Measurements from ENCODE around the gene ZNF335.

ZNF335 gene

GRCh38 chr20:45918779-45919537 lies 53.0 kb downstream of the ZNF335 start:
- TF ChIP-seq, protein P1, sequence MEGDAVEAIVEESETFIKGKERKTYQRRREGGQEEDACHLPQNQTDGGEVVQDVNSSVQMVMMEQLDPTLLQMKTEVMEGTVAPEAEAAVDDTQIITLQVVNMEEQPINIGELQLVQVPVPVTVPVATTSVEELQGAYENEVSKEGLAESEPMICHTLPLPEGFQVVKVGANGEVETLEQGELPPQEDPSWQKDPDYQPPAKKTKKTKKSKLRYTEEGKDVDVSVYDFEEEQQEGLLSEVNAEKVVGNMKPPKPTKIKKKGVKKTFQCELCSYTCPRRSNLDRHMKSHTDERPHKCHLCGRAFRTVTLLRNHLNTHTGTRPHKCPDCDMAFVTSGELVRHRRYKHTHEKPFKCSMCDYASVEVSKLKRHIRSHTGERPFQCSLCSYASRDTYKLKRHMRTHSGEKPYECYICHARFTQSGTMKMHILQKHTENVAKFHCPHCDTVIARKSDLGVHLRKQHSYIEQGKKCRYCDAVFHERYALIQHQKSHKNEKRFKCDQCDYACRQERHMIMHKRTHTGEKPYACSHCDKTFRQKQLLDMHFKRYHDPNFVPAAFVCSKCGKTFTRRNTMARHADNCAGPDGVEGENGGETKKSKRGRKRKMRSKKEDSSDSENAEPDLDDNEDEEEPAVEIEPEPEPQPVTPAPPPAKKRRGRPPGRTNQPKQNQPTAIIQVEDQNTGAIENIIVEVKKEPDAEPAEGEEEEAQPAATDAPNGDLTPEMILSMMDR (IDR thresholded peaks at IDR 0.05; ENCODE audit: low read length, missing control alignments): no peak
- H3K4me3 ChIP-seq (replicated peaks; ENCODE audit: low read depth, low read length): no peak overlapping the region

DNA sequence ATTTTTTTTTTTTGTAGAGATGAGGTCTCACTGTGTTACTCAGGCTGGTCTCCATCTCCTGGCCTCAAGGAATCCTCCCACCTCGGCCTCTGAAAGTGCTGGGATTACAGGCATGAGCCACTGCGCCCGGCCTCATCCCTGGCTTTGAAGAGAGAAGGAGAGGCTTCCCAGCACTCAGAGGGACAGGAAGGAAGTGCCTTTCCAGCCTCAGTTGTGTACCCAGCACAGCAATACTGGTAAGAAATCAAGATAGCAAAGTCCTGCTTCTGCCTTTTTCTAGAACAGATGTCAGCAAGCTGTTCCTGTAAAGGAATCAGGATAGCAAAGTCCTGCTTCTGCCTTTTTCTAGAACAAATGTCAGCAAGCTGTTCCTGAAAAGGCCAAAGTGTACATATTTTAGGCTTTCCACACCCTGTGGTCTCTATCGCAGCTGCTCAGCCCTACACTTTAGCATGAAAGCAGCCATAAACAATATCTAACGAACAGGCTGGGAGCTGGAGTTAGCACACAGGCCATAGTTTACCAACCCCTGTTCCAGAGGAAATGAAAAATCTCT lies 53.7 kb downstream of the ZNF335 start:
- DNase-seq (ENCODE audit: low read depth): peak; percentile 71
- TF ChIP-seq, protein P1 (IDR thresholded peaks at IDR 0.05; ENCODE audit: low read length, missing control alignments): no peak
- no peak overlapping the region for H3K4me3 ChIP-seq (replicated peaks; ENCODE audit: low read depth, low read length)

More at GRCh38 chr20:45918779-45919537, 53.0 kb downstream of the ZNF335 start:
- no peak for DNase-seq (ENCODE audit: low read depth)

DNA sequence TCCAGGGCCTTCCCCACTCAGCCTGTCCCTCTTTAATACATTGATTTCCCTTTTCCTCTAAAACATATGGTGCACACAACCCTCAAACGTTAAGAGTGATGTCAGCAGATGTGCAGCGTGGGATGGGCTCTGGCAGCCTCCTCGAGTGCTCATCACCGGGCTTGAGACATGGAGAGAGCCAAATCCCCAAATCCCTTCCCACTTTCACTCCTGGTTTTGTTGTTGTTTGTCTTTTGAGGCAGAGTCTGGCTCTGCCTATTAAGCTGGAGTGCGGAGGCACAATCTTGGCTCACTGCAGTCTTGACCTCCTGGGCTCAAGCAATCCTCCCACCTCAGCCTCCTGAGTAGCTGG lies 54.2 kb downstream of the ZNF335 start:
- peak; percentile 78 for DNase-seq (ENCODE audit: low read depth)
- H3K4me3 ChIP-seq (replicated peaks; ENCODE audit: low read depth, low read length): no peak overlapping the region
- TF ChIP-seq, protein P1 (IDR thresholded peaks at IDR 0.05; ENCODE audit: low read length, missing control alignments): no peak

DNA sequence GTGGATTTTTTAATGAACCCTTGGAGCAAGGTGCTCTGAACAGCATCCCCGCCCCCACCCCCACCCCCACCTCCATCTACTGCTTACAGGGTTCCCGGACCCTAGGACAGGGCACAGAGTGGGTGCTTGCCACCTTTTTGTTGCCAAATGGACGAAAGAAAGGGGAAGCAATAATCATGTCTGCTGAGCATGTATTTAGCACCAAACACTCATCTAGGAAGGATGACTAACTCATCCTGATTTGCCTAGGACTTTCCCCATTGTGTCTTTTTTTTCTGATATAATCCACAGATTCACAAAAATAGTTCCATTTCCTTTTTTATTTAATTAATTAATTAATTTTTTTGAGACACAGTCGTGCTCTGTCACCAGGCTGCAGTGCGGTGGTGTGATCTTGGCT lies 58.9 kb downstream of the ZNF335 start:
- no peak overlapping the region for H3K4me3 ChIP-seq (replicated peaks; ENCODE audit: low read depth, low read length)
- TF ChIP-seq, protein P1 (IDR thresholded peaks at IDR 0.05; ENCODE audit: low read length, missing control alignments): no peak
- peak; percentile 31 for DNase-seq (ENCODE audit: low read depth)

GRCh38 chr20:45912344-45912682 lies 59.7 kb downstream of the ZNF335 start:
- peak overlapping the region; percentile 71 for H3K4me3 ChIP-seq (replicated peaks; ENCODE audit: low read depth, low read length)
- no peak for DNase-seq (ENCODE audit: low read depth)
- TF ChIP-seq, protein P1 (IDR thresholded peaks at IDR 0.05; ENCODE audit: low read length, missing control alignments): no peak

GRCh38 chr20:45911486-45912343 lies 60.3 kb downstream of the ZNF335 start, which contains the start of gene PLTP:
Gene PLTP, minus strand, starts transcription at chr20:45912155. Its CDS starts 703 bp downstream, at chr20:45911452.
- peak; percentile 75 for DNase-seq (ENCODE audit: low read depth)
- TF ChIP-seq, protein P1 (IDR thresholded peaks at IDR 0.05; ENCODE audit: low read length, missing control alignments): no peak
- peak within 1 kb of the TSS; percentile 71 for H3K4me3 ChIP-seq (replicated peaks; ENCODE audit: low read depth, low read length)

Measured in fibroblast of pulmonary artery (primary cell).